Measurements from ENCODE around the gene PSMC5. TPM values are rescaled to one million over a fixed set of nuclear protein-coding genes. Genes with fewer than 3 reads are reported as not detected.

Gene PSMC5
- total and polyA plus RNA-seq, 10 of the 15 experiments (the other 5 are each of a cell fraction or from before 2014, with no cell fraction given), result 55.0 to 266 (median 148) TPM

- TF ChIP-seq E4F1 (IDR thresholded peaks at IDR 0.05; ENCODE audit: borderline replicate concordance, partially characterized antibody) (peak; percentile 94), SUZ12 (IDR thresholded peaks at IDR 0.05; ENCODE audit: unreplicated experiment) (no peak), RB1 (IDR thresholded peaks at IDR 0.05; ENCODE audit: borderline replicate concordance) (peak; percentile 73; the same call in 1 of the 2 replicates), SIX5 (IDR thresholded peaks at IDR 0.05; ENCODE audit: low read depth, low read length, severe bottlenecking) (peak; percentile 44), MAX (IDR thresholded peaks at IDR 0.05; ENCODE audit: low read depth, low read length) (peak; percentile 97), STAT1 (conservative IDR thresholded peaks at IDR 0.05) (peak; percentile 5; the same call in 1 of the 2 replicates), TCF3 (IDR thresholded peaks at IDR 0.05; ENCODE audit: borderline replicate concordance, insufficient read depth, low read depth, low read length) (no peak), RBBP5 (conservative IDR thresholded peaks at IDR 0.05) (no peak), E2F8 (IDR thresholded peaks at IDR 0.05; ENCODE audit: low read depth, partially characterized antibody) (peak; percentile 83), ELK1 (IDR thresholded peaks at IDR 0.05; ENCODE audit: low read depth, low read length) (no peak), NFYB (IDR thresholded peaks at IDR 0.05; ENCODE audit: insufficient read depth, low read depth, low read length) (peak; percentile 69), NFYA (IDR thresholded peaks at IDR 0.05; ENCODE audit: borderline replicate concordance, low read depth, low read length) (no peak; the same call in 1 of the 2 replicates), HCFC1 (IDR thresholded peaks at IDR 0.05; ENCODE audit: low read length) (no peak), NR2C2 (IDR thresholded peaks at IDR 0.05; ENCODE audit: borderline replicate concordance, control insufficient read depth, insufficient read length, low read depth) (no peak), CHD1 (IDR thresholded peaks at IDR 0.05; ENCODE audit: low read depth, low read length) (peak; percentile 98), SKIL (IDR thresholded peaks at IDR 0.05; ENCODE audit: low read depth, poor library complexity, severe bottlenecking) (peak; percentile 91)
Measured at GRCh38 chr17:63848834-63849689, 21.8 kb downstream of the PSMC5 start (continued).
